Skeletal muscle tissue (tissue), 4 donors: ENCODE results near the gene WNT5B. TPM values are rescaled to one million over a fixed set of nuclear protein-coding genes. Genes with fewer than 3 reads are reported as not detected.

Experiments used
- H3K27ac ChIP-seq: one replicate; pipeline ENCODE4 v1.7.0; 2013; ENCODE audit warnings: mild to moderate bottlenecking, low read depth, low read length, inconsistent platforms
- H3K27me3 ChIP-seq, 3 donors: one replicate each; pipeline ENCODE4 v1.7.0; 2013; ENCODE audit warnings: low read length in 3 of 3; ENCODE audit not compliant: control insufficient read depth in 3 of 3, insufficient read depth in 3 of 3
- H3K36me3 ChIP-seq, 3 donors: one replicate each; pipeline ENCODE4 v1.7.0; 2013; ENCODE audit warnings: low read length in 3 of 3; ENCODE audit not compliant: control insufficient read depth in 3 of 3, insufficient read depth in 3 of 3
- H3K4me1 ChIP-seq, 3 donors: one replicate each; pipeline ENCODE4 v1.7.0; 2013; ENCODE audit warnings: low read length in 3 of 3, mild to moderate bottlenecking in 3 of 3; ENCODE audit not compliant: control insufficient read depth in 3 of 3, insufficient read depth in 3 of 3
- H3K4me3 ChIP-seq, 3 donors: one replicate each; pipeline ENCODE4 v1.7.0; 2013; ENCODE audit warnings: low read length in 3 of 3
- H3K9ac ChIP-seq, 3 donors: one replicate each; pipeline ENCODE4 v1.7.0; 2013; ENCODE audit warnings: low read length in 3 of 3, mild to moderate bottlenecking in 3 of 3, moderate library complexity in 2 of 3, low read depth in 1 of 3
- H3K9me3 ChIP-seq, 3 donors: one replicate each; pipeline ENCODE4 v1.7.0; 2013; ENCODE audit warnings: low read length in 3 of 3; ENCODE audit not compliant: control insufficient read depth in 3 of 3
- total RNA-seq: library from RNA; depleted of rRNA; stranded (reverse); fragments of >200 nt; gene quantifications from one replicate; pipeline ENCODE4 v1.2.3, GENCODE V29; 2014
- donor health status: Osteomylitis.

The WNT5B gene
- total RNA-seq, 1 donor from 2014 or later, result 30.3 TPM

- Histone ChIP-seq H3K36me3 (no peaks in the 10 kb centered on the region), H3K4me1 (peaks cover 7 to 22% (median 18%) of the 10 kb centered on the region in 3 donors), H3K27ac (no peak overlapping the region), H3K4me3 (peak overlapping the region; percentile 56 to 60 (median 59)), H3K27me3 (peaks cover 23 to 47% (median 32%) of the 10 kb centered on the region in 3 donors), H3K9ac (peak overlapping the region in 2 of 3 donors; percentile 23 to 69), H3K9me3 (no peaks in the 10 kb centered on the region)
These were observed 504 bp downstream of the WNT5B start for GRCh38 chr12:1629338-1630132.

GRCh38 chr12:1630133-1630826, 1.2 kb downstream of the WNT5B start:
- Histone ChIP-seq H3K4me3 (peak overlapping the region; percentile 56 to 60 (median 59)), H3K36me3 (no peaks in the 10 kb centered on the region), H3K27ac (no peak overlapping the region), H3K4me1 (peaks cover 7 to 22% (median 18%) of the 10 kb centered on the region in 3 donors), H3K9me3 (no peaks in the 10 kb centered on the region), H3K9ac (peak overlapping the region in 2 of 3 donors; percentile 23 to 69), H3K27me3 (peaks cover 23 to 49% (median 32%) of the 10 kb centered on the region in 3 donors)

GRCh38 chr12:1630827-1631591, 2.0 kb downstream of the WNT5B start:
- peak overlapping the region in 2 of 3 donors; percentile 56 for H3K4me3 ChIP-seq
- peak overlapping the region in 1 of 3 donors; percentile 69 for H3K9ac ChIP-seq

GRCh38 chr12:1632702-1633101, 3.7 kb downstream of the WNT5B start:
- Histone ChIP-seq H3K9me3 (no peaks in the 10 kb centered on the region), H3K27me3 (peaks cover 23 to 49% (median 32%) of the 10 kb centered on the region in 3 donors), H3K27ac (no peak overlapping the region), H3K36me3 (no peaks in the 10 kb centered on the region), H3K9ac (no peak overlapping the region), H3K4me1 (peaks cover 7 to 22% (median 18%) of the 10 kb centered on the region in 3 donors), H3K4me3 (no peak overlapping the region)

More at GRCh38 chr12:1630827-1631591, 2.0 kb downstream of the WNT5B start:
- no peaks in the 10 kb centered on the region for H3K9me3 ChIP-seq
- no peaks in the 10 kb centered on the region for H3K36me3 ChIP-seq
- peaks cover 23 to 49% (median 32%) of the 10 kb centered on the region in 3 donors for H3K27me3 ChIP-seq
- H3K4me1 ChIP-seq, result peaks cover 7 to 22% (median 18%) of the 10 kb centered on the region in 3 donors
- H3K27ac ChIP-seq, result no peak overlapping the region

GRCh38 chr12:1633459-1633858, 4.4 kb downstream of the WNT5B start:
- Histone ChIP-seq H3K9ac (no peak overlapping the region), H3K9me3 (no peaks in the 10 kb centered on the region), H3K36me3 (no peaks in the 10 kb centered on the region), H3K27ac (no peak overlapping the region), H3K27me3 (peaks cover 23 to 51% (median 29%) of the 10 kb centered on the region in 3 donors), H3K4me3 (no peak overlapping the region), H3K4me1 (peaks cover 7 to 22% (median 18%) of the 10 kb centered on the region in 3 donors)

GRCh38 chr12:1634149-1634548, 5.1 kb downstream of the WNT5B start:
- Histone ChIP-seq H3K9ac (no peak overlapping the region), H3K4me1 (peaks cover 6 to 22% (median 17%) of the 10 kb centered on the region in 3 donors)

GRCh38 chr12:1634590-1635191, 5.7 kb downstream of the WNT5B start:
- no peaks in the 10 kb centered on the region for H3K9me3 ChIP-seq
- H3K4me3 ChIP-seq, result no peak overlapping the region
- H3K27ac ChIP-seq, result no peak overlapping the region
- H3K36me3 ChIP-seq, result no peaks in the 10 kb centered on the region
- H3K9ac ChIP-seq, result no peak overlapping the region
- H3K4me1 ChIP-seq, result peaks cover 4 to 17% (median 15%) of the 10 kb centered on the region in 3 donors
- peaks cover 16 to 48% (median 21%) of the 10 kb centered on the region in 3 donors for H3K27me3 ChIP-seq

More at GRCh38 chr12:1634149-1634548, 5.1 kb downstream of the WNT5B start:
- H3K9me3 ChIP-seq, result no peaks in the 10 kb centered on the region
- no peaks in the 10 kb centered on the region for H3K36me3 ChIP-seq
- no peak overlapping the region for H3K27ac ChIP-seq
- peaks cover 18 to 54% (median 23%) of the 10 kb centered on the region in 3 donors for H3K27me3 ChIP-seq
- H3K4me3 ChIP-seq, result no peak overlapping the region

- Histone ChIP-seq H3K27me3 (peaks cover 16 to 41% (median 21%) of the 10 kb centered on the region in 3 donors), H3K4me1 (peaks cover 4 to 13% (median 7%) of the 10 kb centered on the region in 3 donors), H3K27ac (no peak overlapping the region), H3K36me3 (no peaks in the 10 kb centered on the region), H3K9ac (no peak overlapping the region), H3K4me3 (no peak overlapping the region), H3K9me3 (no peaks in the 10 kb centered on the region)
These were observed 6.5 kb downstream of the WNT5B start for GRCh38 chr12:1635301-1636095.

GRCh38 chr12:1638203-1638602, 9.2 kb downstream of the WNT5B start:
- Histone ChIP-seq H3K9ac (no peak overlapping the region), H3K27me3 (peaks cover 0 to 19% (median 0%) of the 10 kb centered on the region in 3 donors), H3K36me3 (no peaks in the 10 kb centered on the region), H3K9me3 (no peaks in the 10 kb centered on the region), H3K4me3 (no peak overlapping the region), H3K4me1 (peaks cover 0 to 2% (median 0%) of the 10 kb centered on the region in 3 donors), H3K27ac (no peak overlapping the region)
